GM23338 (cell line): ENCODE data around the gene KCNAB1. TPM values are rescaled to one million over a fixed set of nuclear protein-coding genes. Genes with fewer than 3 reads are reported as not detected.
A peak's percentile ranks its signal among the peaks of the same experiment; 100 is the strongest.

Source experiments
- ATAC-seq: fragments of 200-7000 bp; cut with Tn5 transposase; 3 replicates; pipeline ENCODE4 v1.9.1; 2020
- DNase-seq: peaks from one replicate; pipeline ENCODE4 v3.0.0-alpha.2; 2015; ENCODE audit warnings: low spot score
- H2AFZ ChIP-seq: fragments of 200-600 bp; sonication (generic); 2 replicates; pipeline ENCODE4 v1.8.0; 2016; ENCODE audit warnings: antibody characterized with exemption, mild to moderate bottlenecking, moderate library complexity
- H3F3A ChIP-seq: fragments of 200-600 bp; sonication (generic); replicated peaks from 2 replicates; pipeline ENCODE4 v1.8.0; 2017; ENCODE audit warnings: antibody characterized with exemption, mixed run types, low read depth
- H3K27ac ChIP-seq: fragments of 200-600 bp; sonication (generic); 2 replicates; pipeline ENCODE4 v1.6.1; 2016; ENCODE audit warnings: low read depth
- H3K27me3 ChIP-seq: fragments of 200-600 bp; sonication (generic); 2 replicates; pipeline ENCODE4 v1.8.0; 2016; ENCODE audit warnings: mild to moderate bottlenecking, mixed run types, moderate library complexity; ENCODE audit not compliant: insufficient read depth
- H3K36me3 ChIP-seq: fragments of 200-600 bp; sonication (generic); 2 replicates; pipeline ENCODE4 v1.8.0; 2016; ENCODE audit warnings: mild to moderate bottlenecking; ENCODE audit not compliant: insufficient read depth
- H3K4me1 ChIP-seq: fragments of 200-600 bp; sonication (generic); 2 replicates; pipeline ENCODE4 v1.8.0; 2016; ENCODE audit warnings: mild to moderate bottlenecking, moderate library complexity; ENCODE audit not compliant: insufficient read depth
- H3K4me2 ChIP-seq: fragments of 200-600 bp; sonication (generic); 2 replicates; pipeline ENCODE4 v1.7.1; 2017; ENCODE audit warnings: mixed run types
- H3K4me3 ChIP-seq: fragments of 200-600 bp; sonication (generic); 2 replicates; pipeline ENCODE4 v1.6.1; 2016; ENCODE audit warnings: mixed run types
- H3K79me2 ChIP-seq: fragments of 200-600 bp; sonication (generic); replicated peaks from 2 replicates; pipeline ENCODE4 v1.8.0; 2017; ENCODE audit warnings: mild to moderate bottlenecking; ENCODE audit not compliant: insufficient read depth
- H3K9me2 ChIP-seq: fragments of 200-600 bp; sonication (generic); 2 replicates; pipeline ENCODE4 v1.8.0; 2017; ENCODE audit not compliant: insufficient read depth
- H4K20me1 ChIP-seq: fragments of 200-600 bp; sonication (generic); replicated peaks from 2 replicates; pipeline ENCODE4 v1.8.0; 2017; ENCODE audit warnings: mild to moderate bottlenecking; ENCODE audit not compliant: insufficient read depth
- H3K27ac Mint-ChIP-seq: 2 replicates; pipeline ENCODE4 v1.8.0; 2020; ENCODE audit warnings: inconsistent platforms, mild to moderate bottlenecking, moderate library complexity, mixed read lengths
- H3K27me3 Mint-ChIP-seq: 3 replicates; pipeline ENCODE4 v1.8.0; 2022; ENCODE audit warnings: low read depth, mild to moderate bottlenecking, moderate library complexity, mixed read lengths, inconsistent platforms; ENCODE audit not compliant: insufficient read depth, poor library complexity
- H3K36me3 Mint-ChIP-seq: 3 replicates; pipeline ENCODE4 v1.8.0; 2021; ENCODE audit warnings: low read depth, mild to moderate bottlenecking, inconsistent platforms, moderate library complexity, mixed read lengths
- H3K4me1 Mint-ChIP-seq: 3 replicates; pipeline ENCODE4 v1.8.0; 2020; ENCODE audit warnings: mild to moderate bottlenecking, inconsistent platforms, mixed read lengths
- H3K4me3 Mint-ChIP-seq: 3 replicates; pipeline ENCODE4 v1.8.0; 2021; ENCODE audit warnings: moderate library complexity, mild to moderate bottlenecking, inconsistent platforms, mixed read lengths
- H3K9me3 Mint-ChIP-seq: 3 replicates; pipeline ENCODE4 v1.8.0; 2020; ENCODE audit warnings: moderate library complexity, mild to moderate bottlenecking, inconsistent platforms, mixed read lengths
- CREB1 ChIP-seq: fragments of 250-450 bp; sonication (Bioruptor Pico); IDR thresholded peaks from 2 replicates; pipeline ENCODE4 v1.5.0; 2020; ENCODE audit warnings: low read depth, mild to moderate bottlenecking, moderate library complexity
- NANOG ChIP-seq: IDR thresholded peaks from 2 replicates; pipeline ENCODE4 v1.6.1; 2016; ENCODE audit warnings: antibody characterized with exemption, borderline replicate concordance
- POLR2AphosphoS5 ChIP-seq: IDR thresholded peaks from 2 replicates; pipeline ENCODE4 v1.6.1; 2016; ENCODE audit warnings: antibody characterized with exemption, low read depth
- ZNF331 ChIP-seq: fragments of 250-450 bp; sonication (Bioruptor Pico); IDR thresholded peaks from 2 replicates; pipeline ENCODE4 v1.5.0; 2020; ENCODE audit warnings: low read depth, mild to moderate bottlenecking, moderate library complexity
- polyA plus RNA-seq: library from polyadenylated mRNA; unstranded; fragments of >200 nt; fragmentation: Nextera tagmentation; extraction: Ambion mirVana; gene quantifications from 2 replicates; pipeline ENCODE4 v1.2.1, GENCODE V29; 2016
- total RNA-seq: library from RNA; depleted of rRNA; stranded (reverse); fragments of >200 nt; shearing (Covaris generic); gene quantifications from 2 replicates; pipeline ENCODE4 v1.2.3, GENCODE V29; 2014
- TF ChIP-seq, protein P1 (sequence below): fragments of 250-450 bp; sonication (Bioruptor Pico); IDR thresholded peaks from 2 replicates; pipeline ENCODE4 v1.5.0; 2020; ENCODE audit warnings: mild to moderate bottlenecking, moderate library complexity
- TF ChIP-seq, protein P2 (sequence below): IDR thresholded peaks from 2 replicates; pipeline ENCODE4 v1.6.1; 2016; ENCODE audit warnings: antibody characterized with exemption

Gene KCNAB1
- total and polyA plus RNA-seq, 2 experiments from 2014 or later = 0.69 to 2.6 TPM

DNA sequence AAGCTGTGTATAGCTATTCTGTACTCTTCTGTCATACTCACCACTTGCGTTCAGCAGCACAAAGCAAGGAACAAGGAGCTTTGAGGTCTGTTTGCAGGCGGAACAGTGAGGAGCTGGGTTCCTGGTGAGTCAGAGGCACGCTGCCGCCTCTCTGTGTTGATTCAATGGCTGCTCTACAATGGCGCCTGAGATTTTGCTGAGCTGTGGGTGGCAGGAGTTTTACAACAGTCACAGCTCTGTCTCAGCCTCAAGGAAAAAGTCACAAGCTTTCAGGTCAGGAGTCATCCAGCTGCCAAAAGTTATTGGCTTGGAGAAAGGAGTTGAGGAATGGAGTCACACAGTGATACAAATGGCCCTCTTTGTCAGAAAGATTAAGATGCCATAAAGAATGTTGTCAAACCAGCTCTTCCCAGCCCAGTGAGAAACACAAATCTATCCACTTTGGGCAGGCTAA, 336.4 kb downstream of the KCNAB1 start:
- Histone ChIP-seq H3K27me3 (no peaks in the 10 kb centered on the region), H3F3A (no peaks in the 10 kb centered on the region), H3K9me2 (peaks cover 8% of the 10 kb centered on the region), H3K4me3 (no peak overlapping the region), H3K79me2 (no peaks in the 10 kb centered on the region), H2AFZ (no peak overlapping the region), H3K4me1 (peaks cover 6% of the 10 kb centered on the region; the same call in 1 of the 2 replicates), H3K36me3 (no peaks in the 10 kb centered on the region), H4K20me1 (no peaks in the 10 kb centered on the region), H3K4me2 (peak overlapping the region; percentile 10; the same call in 1 of the 2 replicates), H3K27ac (peak overlapping the region; percentile 65)
- H3K4me3 Mint-ChIP-seq = no peak overlapping the region
- peaks cover 6% of the 10 kb centered on the region for H3K27me3 Mint-ChIP-seq
- H3K27ac Mint-ChIP-seq = peak overlapping the region; percentile 92
- H3K4me1 Mint-ChIP-seq = peaks cover 30% of the 10 kb centered on the region
- DNase-seq (peak; percentile 63), ATAC-seq (peak; percentile 90)
- no peaks in the 10 kb centered on the region; the same call in 2 of the 3 replicates for H3K36me3 Mint-ChIP-seq
- H3K9me3 Mint-ChIP-seq = no peaks in the 10 kb centered on the region
- TF ChIP-seq POLR2AphosphoS5 = no peak
- TF ChIP-seq, protein P1, sequence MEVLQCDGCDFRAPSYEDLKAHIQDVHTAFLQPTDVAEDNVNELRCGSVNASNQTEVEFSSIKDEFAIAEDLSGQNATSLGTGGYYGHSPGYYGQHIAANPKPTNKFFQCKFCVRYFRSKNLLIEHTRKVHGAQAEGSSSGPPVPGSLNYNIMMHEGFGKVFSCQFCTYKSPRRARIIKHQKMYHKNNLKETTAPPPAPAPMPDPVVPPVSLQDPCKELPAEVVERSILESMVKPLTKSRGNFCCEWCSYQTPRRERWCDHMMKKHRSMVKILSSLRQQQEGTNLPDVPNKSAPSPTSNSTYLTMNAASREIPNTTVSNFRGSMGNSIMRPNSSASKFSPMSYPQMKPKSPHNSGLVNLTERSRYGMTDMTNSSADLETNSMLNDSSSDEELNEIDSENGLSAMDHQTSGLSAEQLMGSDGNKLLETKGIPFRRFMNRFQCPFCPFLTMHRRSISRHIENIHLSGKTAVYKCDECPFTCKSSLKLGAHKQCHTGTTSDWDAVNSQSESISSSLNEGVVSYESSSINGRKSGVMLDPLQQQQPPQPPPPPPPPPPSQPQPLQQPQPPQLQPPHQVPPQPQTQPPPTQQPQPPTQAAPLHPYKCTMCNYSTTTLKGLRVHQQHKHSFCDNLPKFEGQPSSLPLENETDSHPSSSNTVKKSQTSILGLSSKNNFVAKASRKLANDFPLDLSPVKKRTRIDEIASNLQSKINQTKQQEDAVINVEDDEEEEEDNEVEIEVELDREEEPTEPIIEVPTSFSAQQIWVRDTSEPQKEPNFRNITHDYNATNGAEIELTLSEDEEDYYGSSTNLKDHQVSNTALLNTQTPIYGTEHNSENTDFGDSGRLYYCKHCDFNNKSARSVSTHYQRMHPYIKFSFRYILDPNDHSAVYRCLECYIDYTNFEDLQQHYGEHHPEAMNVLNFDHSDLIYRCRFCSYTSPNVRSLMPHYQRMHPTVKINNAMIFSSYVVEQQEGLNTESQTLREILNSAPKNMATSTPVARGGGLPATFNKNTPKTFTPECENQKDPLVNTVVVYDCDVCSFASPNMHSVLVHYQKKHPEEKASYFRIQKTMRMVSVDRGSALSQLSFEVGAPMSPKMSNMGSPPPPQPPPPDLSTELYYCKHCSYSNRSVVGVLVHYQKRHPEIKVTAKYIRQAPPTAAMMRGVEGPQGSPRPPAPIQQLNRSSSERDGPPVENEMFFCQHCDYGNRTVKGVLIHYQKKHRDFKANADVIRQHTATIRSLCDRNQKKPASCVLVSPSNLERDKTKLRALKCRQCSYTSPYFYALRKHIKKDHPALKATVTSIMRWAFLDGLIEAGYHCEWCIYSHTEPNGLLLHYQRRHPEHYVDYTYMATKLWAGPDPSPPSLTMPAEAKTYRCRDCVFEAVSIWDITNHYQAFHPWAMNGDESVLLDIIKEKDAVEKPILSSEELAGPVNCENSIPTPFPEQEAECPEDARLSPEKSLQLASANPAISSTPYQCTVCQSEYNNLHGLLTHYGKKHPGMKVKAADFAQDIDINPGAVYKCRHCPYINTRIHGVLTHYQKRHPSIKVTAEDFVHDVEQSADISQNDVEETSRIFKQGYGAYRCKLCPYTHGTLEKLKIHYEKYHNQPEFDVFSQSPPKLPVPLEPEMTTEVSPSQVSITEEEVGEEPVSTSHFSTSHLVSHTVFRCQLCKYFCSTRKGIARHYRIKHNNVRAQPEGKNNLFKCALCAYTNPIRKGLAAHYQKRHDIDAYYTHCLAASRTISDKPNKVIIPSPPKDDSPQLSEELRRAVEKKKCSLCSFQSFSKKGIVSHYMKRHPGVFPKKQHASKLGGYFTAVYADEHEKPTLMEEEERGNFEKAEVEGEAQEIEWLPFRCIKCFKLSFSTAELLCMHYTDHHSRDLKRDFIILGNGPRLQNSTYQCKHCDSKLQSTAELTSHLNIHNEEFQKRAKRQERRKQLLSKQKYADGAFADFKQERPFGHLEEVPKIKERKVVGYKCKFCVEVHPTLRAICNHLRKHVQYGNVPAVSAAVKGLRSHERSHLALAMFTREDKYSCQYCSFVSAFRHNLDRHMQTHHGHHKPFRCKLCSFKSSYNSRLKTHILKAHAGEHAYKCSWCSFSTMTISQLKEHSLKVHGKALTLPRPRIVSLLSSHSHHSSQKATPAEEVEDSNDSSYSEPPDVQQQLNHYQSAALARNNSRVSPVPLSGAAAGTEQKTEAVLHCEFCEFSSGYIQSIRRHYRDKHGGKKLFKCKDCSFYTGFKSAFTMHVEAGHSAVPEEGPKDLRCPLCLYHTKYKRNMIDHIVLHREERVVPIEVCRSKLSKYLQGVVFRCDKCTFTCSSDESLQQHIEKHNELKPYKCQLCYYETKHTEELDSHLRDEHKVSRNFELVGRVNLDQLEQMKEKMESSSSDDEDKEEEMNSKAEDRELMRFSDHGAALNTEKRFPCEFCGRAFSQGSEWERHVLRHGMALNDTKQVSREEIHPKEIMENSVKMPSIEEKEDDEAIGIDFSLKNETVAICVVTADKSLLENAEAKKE (CRISPR knock-in tag) = no peak
- peak; percentile 38; the same call in 1 of the 2 replicates for TF ChIP-seq CREB1 (CRISPR knock-in tag)

DNA sequence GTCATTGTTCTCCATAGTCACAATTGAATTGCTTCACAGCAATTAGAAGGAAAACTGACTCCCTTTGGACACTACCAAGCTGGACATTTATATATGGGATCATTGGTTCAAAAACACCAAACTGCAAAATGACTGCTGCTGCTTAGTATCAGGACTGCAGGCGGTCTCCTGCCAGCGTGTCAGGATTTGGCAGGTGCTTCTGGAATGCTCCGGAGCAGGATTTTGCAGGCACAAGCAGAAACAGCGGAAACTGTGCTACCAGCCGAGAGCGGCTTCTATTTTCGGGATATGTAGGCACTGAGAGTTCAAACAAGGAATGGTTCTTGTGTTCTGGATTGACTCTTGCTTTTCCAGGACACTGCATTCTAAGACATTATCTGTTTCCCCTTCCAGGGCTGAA, 339.1 kb downstream of the KCNAB1 start:
- Histone ChIP-seq H3K27me3 (no peaks in the 10 kb centered on the region), H2AFZ (no peak overlapping the region), H3K36me3 (no peaks in the 10 kb centered on the region), H3K9me2 (peaks cover 8% of the 10 kb centered on the region), H3K79me2 (no peaks in the 10 kb centered on the region), H3F3A (no peaks in the 10 kb centered on the region), H4K20me1 (no peaks in the 10 kb centered on the region), H3K27ac (no peak overlapping the region), H3K4me3 (no peak overlapping the region), H3K4me2 (no peak overlapping the region), H3K4me1 (peaks cover 27% of the 10 kb centered on the region)
- Mint-ChIP-seq H3K4me3 (no peak overlapping the region), H3K27me3 (peaks cover 6% of the 10 kb centered on the region), H3K9me3 (no peaks in the 10 kb centered on the region), H3K36me3 (no peaks in the 10 kb centered on the region; the same call in 2 of the 3 replicates), H3K4me1 (peaks cover 52% of the 10 kb centered on the region), H3K27ac (no peak overlapping the region)
- ATAC-seq (no peak), DNase-seq (no peak)
- TF ChIP-seq ZNF331 (CRISPR knock-in tag) (no peak), NANOG (no peak), CREB1 (CRISPR knock-in tag) (no peak)
- TF ChIP-seq, protein P2, sequence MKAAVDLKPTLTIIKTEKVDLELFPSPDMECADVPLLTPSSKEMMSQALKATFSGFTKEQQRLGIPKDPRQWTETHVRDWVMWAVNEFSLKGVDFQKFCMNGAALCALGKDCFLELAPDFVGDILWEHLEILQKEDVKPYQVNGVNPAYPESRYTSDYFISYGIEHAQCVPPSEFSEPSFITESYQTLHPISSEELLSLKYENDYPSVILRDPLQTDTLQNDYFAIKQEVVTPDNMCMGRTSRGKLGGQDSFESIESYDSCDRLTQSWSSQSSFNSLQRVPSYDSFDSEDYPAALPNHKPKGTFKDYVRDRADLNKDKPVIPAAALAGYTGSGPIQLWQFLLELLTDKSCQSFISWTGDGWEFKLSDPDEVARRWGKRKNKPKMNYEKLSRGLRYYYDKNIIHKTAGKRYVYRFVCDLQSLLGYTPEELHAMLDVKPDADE = no peak
